Muscle layer of duodenum (tissue), 2 donors: ENCODE measurements around the gene NTM.

Experiments used
- H3K27ac ChIP-seq: one replicate; pipeline ENCODE4 v1.7.0; 2013; ENCODE audit warnings: mild to moderate bottlenecking, low read length
- H3K27me3 ChIP-seq: one replicate; pipeline ENCODE4 v1.7.0; 2013; ENCODE audit warnings: low read depth, mild to moderate bottlenecking, control low read depth, low read length
- H3K36me3 ChIP-seq, 2 donors: one replicate each; pipeline ENCODE4 v1.7.0; 2013; ENCODE audit warnings: low read length in 2 of 2, control low read depth in 1 of 2, mild to moderate bottlenecking in 1 of 2; ENCODE audit not compliant: insufficient read depth in 2 of 2, control insufficient read depth in 1 of 2
- H3K4me1 ChIP-seq, 2 donors: one replicate each; pipeline ENCODE4 v1.7.0; 2013; ENCODE audit warnings: low read length in 2 of 2, mild to moderate bottlenecking in 2 of 2, control low read depth in 1 of 2, moderate library complexity in 1 of 2; ENCODE audit not compliant: insufficient read depth in 2 of 2, control insufficient read depth in 1 of 2
- H3K4me3 ChIP-seq, 2 donors: one replicate each; pipeline ENCODE4 v1.7.0; 2013; ENCODE audit warnings: low read length in 2 of 2, low read depth in 1 of 2, mild to moderate bottlenecking in 1 of 2
- H3K9me3 ChIP-seq, 2 donors: one replicate each; pipeline ENCODE4 v1.7.0; 2013; ENCODE audit warnings: low read length in 2 of 2, control low read depth in 1 of 2, mild to moderate bottlenecking in 1 of 2; ENCODE audit not compliant: control insufficient read depth in 1 of 2
- donor health status: healthy.

The NTM gene

GRCh38 chr11:131985846-131986301, 615.5 kb downstream of the NTM start:
- Histone ChIP-seq H3K27me3 (no peaks in the 10 kb centered on the region), H3K27ac (no peak overlapping the region), H3K36me3 (no peaks in the 10 kb centered on the region), H3K4me3 (no peak overlapping the region), H3K9me3 (no peaks in the 10 kb centered on the region), H3K4me1 (peaks cover 0 to 8% of the 10 kb centered on the region in 2 donors)

- no peaks in the 10 kb centered on the region for H3K9me3 ChIP-seq
- no peak overlapping the region for H3K27ac ChIP-seq
- no peaks in the 10 kb centered on the region for H3K27me3 ChIP-seq
- no peaks in the 10 kb centered on the region for H3K36me3 ChIP-seq
- peaks cover 0 to 8% of the 10 kb centered on the region in 2 donors for H3K4me1 ChIP-seq
- H3K4me3 ChIP-seq: no peak overlapping the region
These were observed 617.3 kb downstream of the NTM start for GRCh38 chr11:131987703-131988102.

- Histone ChIP-seq H3K36me3 (no peaks in the 10 kb centered on the region), H3K4me3 (no peak overlapping the region), H3K4me1 (peaks cover 0 to 6% of the 10 kb centered on the region in 2 donors), H3K9me3 (no peaks in the 10 kb centered on the region), H3K27me3 (no peaks in the 10 kb centered on the region), H3K27ac (no peak overlapping the region)
These were observed 621.2 kb downstream of the NTM start for GRCh38 chr11:131991606-131992005.

GRCh38 chr11:131993246-131993645, 622.8 kb downstream of the NTM start:
- Histone ChIP-seq H3K27ac (no peak overlapping the region), H3K36me3 (no peaks in the 10 kb centered on the region), H3K27me3 (no peaks in the 10 kb centered on the region), H3K4me3 (no peak overlapping the region), H3K9me3 (no peaks in the 10 kb centered on the region), H3K4me1 (no peaks in the 10 kb centered on the region)

GRCh38 chr11:131998020-131998419, 627.6 kb downstream of the NTM start:
- Histone ChIP-seq H3K27me3 (no peaks in the 10 kb centered on the region), H3K27ac (no peak overlapping the region), H3K4me1 (no peaks in the 10 kb centered on the region), H3K9me3 (no peaks in the 10 kb centered on the region), H3K4me3 (no peak overlapping the region), H3K36me3 (no peaks in the 10 kb centered on the region)

- no peak overlapping the region for H3K4me3 ChIP-seq
These were observed 628.7 kb downstream of the NTM start for GRCh38 chr11:131999084-131999483.

GRCh38 chr11:131999955-132000354, 629.5 kb downstream of the NTM start:
- Histone ChIP-seq H3K4me1 (no peaks in the 10 kb centered on the region), H3K27ac (no peak overlapping the region), H3K36me3 (no peaks in the 10 kb centered on the region), H3K9me3 (no peaks in the 10 kb centered on the region), H3K4me3 (no peak overlapping the region), H3K27me3 (no peaks in the 10 kb centered on the region)

More at GRCh38 chr11:131999084-131999483, 628.7 kb downstream of the NTM start:
- Histone ChIP-seq H3K4me1 (no peaks in the 10 kb centered on the region), H3K9me3 (no peaks in the 10 kb centered on the region), H3K27me3 (no peaks in the 10 kb centered on the region), H3K27ac (no peak overlapping the region), H3K36me3 (no peaks in the 10 kb centered on the region)

GRCh38 chr11:132005887-132006286, 635.5 kb downstream of the NTM start:
- H3K27me3 ChIP-seq: no peaks in the 10 kb centered on the region

GRCh38 chr11:132006884-132007580, 636.6 kb downstream of the NTM start:
- H3K36me3 ChIP-seq: no peaks in the 10 kb centered on the region
- H3K9me3 ChIP-seq: no peaks in the 10 kb centered on the region

More at GRCh38 chr11:132005887-132006286, 635.5 kb downstream of the NTM start:
- Histone ChIP-seq H3K36me3 (no peaks in the 10 kb centered on the region), H3K9me3 (no peaks in the 10 kb centered on the region), H3K27ac (no peak overlapping the region), H3K4me1 (no peaks in the 10 kb centered on the region), H3K4me3 (no peak overlapping the region)

GRCh38 chr11:132008226-132008625, 637.8 kb downstream of the NTM start:
- H3K4me1 ChIP-seq: no peaks in the 10 kb centered on the region
- H3K27me3 ChIP-seq: no peaks in the 10 kb centered on the region
- no peak overlapping the region for H3K4me3 ChIP-seq
- H3K27ac ChIP-seq: no peak overlapping the region
- no peaks in the 10 kb centered on the region for H3K36me3 ChIP-seq
- no peaks in the 10 kb centered on the region for H3K9me3 ChIP-seq

More at GRCh38 chr11:132006884-132007580, 636.6 kb downstream of the NTM start:
- H3K4me1 ChIP-seq: no peaks in the 10 kb centered on the region
- no peaks in the 10 kb centered on the region for H3K27me3 ChIP-seq
- H3K4me3 ChIP-seq: no peak overlapping the region
- no peak overlapping the region for H3K27ac ChIP-seq

- H3K27me3 ChIP-seq: no peaks in the 10 kb centered on the region
- H3K4me1 ChIP-seq: no peaks in the 10 kb centered on the region
- H3K36me3 ChIP-seq: no peaks in the 10 kb centered on the region
- H3K9me3 ChIP-seq: no peaks in the 10 kb centered on the region
- H3K4me3 ChIP-seq: no peak overlapping the region
- no peak overlapping the region for H3K27ac ChIP-seq
These were observed 638.5 kb downstream of the NTM start for GRCh38 chr11:132008872-132009271.

GRCh38 chr11:132020001-132020400, 649.6 kb downstream of the NTM start:
- Histone ChIP-seq H3K36me3 (no peaks in the 10 kb centered on the region), H3K9me3 (peaks cover 0 to 3% of the 10 kb centered on the region in 2 donors), H3K4me3 (no peak overlapping the region), H3K4me1 (peaks cover 0 to 4% of the 10 kb centered on the region in 2 donors), H3K27ac (no peak overlapping the region), H3K27me3 (no peaks in the 10 kb centered on the region)
